ENCODE results near the gene DOK7. TPM values are rescaled to one million over a fixed set of nuclear protein-coding genes. Genes with fewer than 3 reads are reported as not detected.

Gene DOK7
- total RNA-seq, 4 donors from 2014 or later: 1.7 to 11.2 (median 2.6) TPM

DNA sequence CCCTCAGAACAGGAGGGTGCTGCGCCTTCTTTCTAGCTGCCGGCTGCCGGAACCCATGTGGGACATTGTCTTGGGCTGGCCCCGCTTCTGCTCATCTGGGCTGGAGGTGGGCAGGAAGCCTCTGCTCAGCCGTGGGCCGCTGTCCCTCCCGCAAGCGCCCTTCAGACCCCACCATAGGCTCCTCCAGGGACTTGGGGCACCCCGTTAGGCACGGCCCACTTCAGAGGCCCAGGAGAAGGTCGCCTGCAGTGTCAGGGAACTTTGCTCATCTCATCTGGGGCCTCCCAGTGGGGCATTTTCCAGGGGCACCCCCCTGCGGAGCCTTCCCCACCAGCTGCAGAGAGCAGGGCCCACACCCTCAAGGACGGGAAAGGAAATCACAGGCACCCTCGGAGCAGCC is 32.9 kb downstream of the DOK7 start:
- H3K27me3 ChIP-seq: peaks cover 51% of the 10 kb centered on the region
- no peak overlapping the region for H3K27ac ChIP-seq
- H3K4me3 ChIP-seq: no peak overlapping the region
- no peaks in the 10 kb centered on the region for H3K9me3 ChIP-seq
- 45% methylated on average over 6 of the region's 14 CpGs for WGBS
- TF ChIP-seq POLR2A (IDR thresholded peaks at IDR 0.05) (no peak), EP300 (IDR thresholded peaks at IDR 0.05) (no peak), POLR2AphosphoS5 (IDR thresholded peaks at IDR 0.05) (no peak)
- TF ChIP-seq, protein P1, sequence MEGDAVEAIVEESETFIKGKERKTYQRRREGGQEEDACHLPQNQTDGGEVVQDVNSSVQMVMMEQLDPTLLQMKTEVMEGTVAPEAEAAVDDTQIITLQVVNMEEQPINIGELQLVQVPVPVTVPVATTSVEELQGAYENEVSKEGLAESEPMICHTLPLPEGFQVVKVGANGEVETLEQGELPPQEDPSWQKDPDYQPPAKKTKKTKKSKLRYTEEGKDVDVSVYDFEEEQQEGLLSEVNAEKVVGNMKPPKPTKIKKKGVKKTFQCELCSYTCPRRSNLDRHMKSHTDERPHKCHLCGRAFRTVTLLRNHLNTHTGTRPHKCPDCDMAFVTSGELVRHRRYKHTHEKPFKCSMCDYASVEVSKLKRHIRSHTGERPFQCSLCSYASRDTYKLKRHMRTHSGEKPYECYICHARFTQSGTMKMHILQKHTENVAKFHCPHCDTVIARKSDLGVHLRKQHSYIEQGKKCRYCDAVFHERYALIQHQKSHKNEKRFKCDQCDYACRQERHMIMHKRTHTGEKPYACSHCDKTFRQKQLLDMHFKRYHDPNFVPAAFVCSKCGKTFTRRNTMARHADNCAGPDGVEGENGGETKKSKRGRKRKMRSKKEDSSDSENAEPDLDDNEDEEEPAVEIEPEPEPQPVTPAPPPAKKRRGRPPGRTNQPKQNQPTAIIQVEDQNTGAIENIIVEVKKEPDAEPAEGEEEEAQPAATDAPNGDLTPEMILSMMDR (IDR thresholded peaks at IDR 0.05): no peak
- DNase-seq (ENCODE audit: low spot score in 2 of 2): no peak
- H3K36me3 ChIP-seq: peaks cover 14% of the 10 kb centered on the region
- no peaks in the 10 kb centered on the region for H3K4me1 ChIP-seq

DNA sequence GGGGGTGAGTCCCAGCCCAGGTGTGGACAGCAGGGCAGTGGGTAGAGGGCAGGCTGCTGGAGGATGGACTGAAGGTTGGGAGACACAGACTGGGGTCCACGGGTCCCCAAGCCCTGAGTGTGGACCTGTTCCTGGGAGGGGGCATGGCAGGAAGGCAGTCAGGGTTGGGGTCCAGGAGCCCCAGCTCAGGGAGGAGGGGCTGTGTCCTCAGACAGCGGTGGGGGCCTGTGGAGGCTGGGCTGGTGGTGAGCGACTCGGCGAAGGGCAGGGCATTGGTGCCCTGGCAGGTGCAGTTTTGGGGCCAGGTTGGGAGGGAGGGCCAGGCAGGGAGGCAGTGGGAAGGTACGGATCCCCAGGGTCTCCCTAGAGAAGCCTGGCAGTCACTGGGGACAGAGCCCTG is 34.0 kb downstream of the DOK7 start:
- Histone ChIP-seq H3K4me3 (no peak overlapping the region), H3K4me1 (no peaks in the 10 kb centered on the region), H3K9me3 (no peaks in the 10 kb centered on the region), H3K36me3 (peaks cover 23% of the 10 kb centered on the region), H3K27me3 (peaks cover 40% of the 10 kb centered on the region), H3K27ac (no peak overlapping the region)
- no peak for TF ChIP-seq EP300 (IDR thresholded peaks at IDR 0.05)
- TF ChIP-seq POLR2AphosphoS5 (IDR thresholded peaks at IDR 0.05): no peak
- TF ChIP-seq, protein P1 (IDR thresholded peaks at IDR 0.05): no peak
- no peak for TF ChIP-seq POLR2A (IDR thresholded peaks at IDR 0.05)
- 68% methylated on average over 5 of the region's 6 CpGs for WGBS
- no peak for DNase-seq (ENCODE audit: low spot score in 2 of 2)

DNA sequence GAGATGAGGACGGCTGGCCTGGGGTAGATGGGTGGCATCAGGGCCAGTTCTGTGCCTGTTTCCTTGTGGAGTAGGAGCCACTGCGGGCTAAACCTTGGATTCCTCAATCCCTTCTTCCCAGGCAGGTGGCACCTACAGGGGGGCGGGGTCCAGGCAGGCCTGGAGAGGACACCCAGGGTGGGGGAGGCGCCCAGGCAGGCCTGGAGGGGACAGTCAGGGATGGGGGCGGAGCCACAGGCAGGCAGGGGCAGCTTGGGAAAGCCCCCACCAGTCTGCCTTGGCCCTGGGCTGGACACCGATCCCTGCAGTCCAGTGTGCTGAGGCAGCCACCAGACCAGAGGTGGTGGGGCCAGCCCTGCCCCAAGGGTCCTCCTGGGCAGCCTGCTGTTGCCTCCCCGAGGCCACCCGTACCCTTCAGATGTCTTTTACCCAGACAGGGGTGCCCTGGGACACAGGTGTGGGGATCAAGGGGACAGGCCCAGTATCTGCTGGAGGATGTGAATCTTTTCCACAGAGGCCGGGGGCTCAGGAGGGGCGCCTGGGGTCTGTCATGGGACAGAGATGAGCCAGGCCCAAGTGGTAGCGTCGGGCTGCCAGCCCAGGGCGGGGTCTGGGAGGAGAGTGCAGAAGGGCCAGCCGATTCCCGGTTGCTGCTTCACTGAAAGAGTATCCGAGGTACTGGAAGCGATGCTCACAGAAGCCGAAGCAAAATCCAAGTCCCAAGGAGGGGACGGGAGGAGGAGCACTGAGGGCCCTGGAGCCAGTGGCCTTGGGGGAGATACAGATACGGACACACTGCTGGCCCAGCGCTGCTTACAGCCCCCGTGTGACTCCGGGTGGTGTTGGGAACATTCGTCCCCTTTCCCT is 34.6 kb downstream of the DOK7 start:
- Histone ChIP-seq H3K9me3 (no peaks in the 10 kb centered on the region), H3K27me3 (peaks cover 34% of the 10 kb centered on the region), H3K36me3 (peaks cover 30% of the 10 kb centered on the region), H3K4me3 (no peak overlapping the region), H3K4me1 (no peaks in the 10 kb centered on the region), H3K27ac (no peak overlapping the region)
- 75% methylated on average over 14 of the region's 24 CpGs for WGBS
- no peak for DNase-seq (ENCODE audit: low spot score in 2 of 2)
- TF ChIP-seq POLR2AphosphoS5 (IDR thresholded peaks at IDR 0.05) (no peak), POLR2A (IDR thresholded peaks at IDR 0.05) (no peak)

DNA sequence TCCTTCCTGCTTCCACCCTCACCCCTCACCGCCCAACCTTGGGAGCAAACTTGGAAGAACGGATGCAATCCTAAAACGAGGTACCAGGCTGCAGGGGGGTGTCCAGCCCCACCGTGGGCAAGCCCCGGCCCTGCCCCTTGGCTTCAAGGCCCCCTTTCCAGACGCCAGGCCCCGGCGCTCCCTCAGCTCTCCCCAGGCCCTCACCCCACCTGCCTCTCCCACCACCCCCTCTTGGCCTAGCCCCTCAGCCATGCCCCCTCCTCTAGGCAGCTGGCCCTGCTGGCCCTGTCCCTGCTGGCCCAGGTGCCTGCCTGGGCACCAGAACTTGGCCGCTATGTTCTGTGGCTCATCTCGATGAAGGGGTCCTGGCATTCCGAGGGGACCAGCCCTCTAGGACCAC is 35.3 kb downstream of the DOK7 start:
- Histone ChIP-seq H3K36me3 (peaks cover 37% of the 10 kb centered on the region), H3K9me3 (no peaks in the 10 kb centered on the region), H3K27me3 (peaks cover 27% of the 10 kb centered on the region), H3K4me3 (no peak overlapping the region), H3K4me1 (no peaks in the 10 kb centered on the region), H3K27ac (no peak overlapping the region)
- TF ChIP-seq EP300 (IDR thresholded peaks at IDR 0.05) (no peak), POLR2AphosphoS5 (IDR thresholded peaks at IDR 0.05) (no peak), POLR2A (IDR thresholded peaks at IDR 0.05) (no peak)
- TF ChIP-seq, protein P1 (IDR thresholded peaks at IDR 0.05): no peak
- no peak for DNase-seq (ENCODE audit: low spot score in 2 of 2)
- WGBS: no CpG with 5 or more reads among the region's 11 CpGs

DNA sequence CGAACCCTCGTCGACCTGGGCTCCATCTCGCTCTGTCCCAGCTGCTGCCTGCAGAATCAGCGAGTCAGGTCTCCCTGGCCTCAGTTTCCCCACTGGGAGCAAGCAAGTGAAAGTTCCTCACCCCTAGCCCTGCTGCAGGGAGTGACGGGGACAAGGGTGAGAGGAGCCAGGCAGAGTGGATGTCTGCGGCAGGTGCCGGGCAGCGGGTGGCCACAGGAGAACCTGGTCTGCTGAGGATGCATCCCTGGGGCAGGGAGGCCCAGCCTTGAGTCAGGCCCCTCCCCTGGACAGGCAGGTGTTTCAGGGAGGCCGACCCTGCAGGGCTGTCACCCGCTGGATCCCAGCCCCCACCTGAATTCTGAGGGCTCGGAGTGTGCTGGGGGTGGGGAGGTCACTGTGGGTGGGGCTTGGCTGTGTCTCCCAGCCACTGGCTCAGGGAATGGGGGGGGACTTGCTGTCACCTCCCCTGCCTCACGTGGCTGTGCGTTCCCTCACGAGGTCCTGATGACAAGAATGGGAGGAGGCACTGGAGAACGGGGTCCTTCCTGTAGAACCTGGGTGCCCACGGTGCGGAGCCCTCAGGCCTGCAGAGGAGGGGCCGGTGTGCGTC is 35.9 kb downstream of the DOK7 start:
- H3K36me3 ChIP-seq: peaks cover 43% of the 10 kb centered on the region
- TF ChIP-seq EP300 (IDR thresholded peaks at IDR 0.05): no peak
- no peak for TF ChIP-seq POLR2AphosphoS5 (IDR thresholded peaks at IDR 0.05)
- no peak for TF ChIP-seq POLR2A (IDR thresholded peaks at IDR 0.05)
- TF ChIP-seq, protein P1 (IDR thresholded peaks at IDR 0.05): no peak
- 80% methylated on average over 1 of the region's 20 CpGs for WGBS

More for the DNA sequence above, 35.9 kb downstream of the DOK7 start:
- no peak for DNase-seq (ENCODE audit: low spot score in 2 of 2)
- Histone ChIP-seq H3K4me1 (no peaks in the 10 kb centered on the region), H3K4me3 (no peak overlapping the region), H3K27me3 (peaks cover 21% of the 10 kb centered on the region), H3K9me3 (no peaks in the 10 kb centered on the region), H3K27ac (no peak overlapping the region)
